Tracheal epithelial cell (primary cell): ENCODE data around the gene SLC38A5. TPM values are rescaled to one million over a fixed set of nuclear protein-coding genes. Genes with fewer than 3 reads are reported as not detected.

ENCODE experiments used
- total RNA-seq: library from RNA; depleted of rRNA; stranded (reverse); fragments of >200 nt; gene quantifications from 2 replicates; pipeline ENCODE4 v1.2.1, GENCODE V29; 2014

The SLC38A5 gene
- 208 and 301 TPM in 2 replicates for total RNA-seq

DNA sequence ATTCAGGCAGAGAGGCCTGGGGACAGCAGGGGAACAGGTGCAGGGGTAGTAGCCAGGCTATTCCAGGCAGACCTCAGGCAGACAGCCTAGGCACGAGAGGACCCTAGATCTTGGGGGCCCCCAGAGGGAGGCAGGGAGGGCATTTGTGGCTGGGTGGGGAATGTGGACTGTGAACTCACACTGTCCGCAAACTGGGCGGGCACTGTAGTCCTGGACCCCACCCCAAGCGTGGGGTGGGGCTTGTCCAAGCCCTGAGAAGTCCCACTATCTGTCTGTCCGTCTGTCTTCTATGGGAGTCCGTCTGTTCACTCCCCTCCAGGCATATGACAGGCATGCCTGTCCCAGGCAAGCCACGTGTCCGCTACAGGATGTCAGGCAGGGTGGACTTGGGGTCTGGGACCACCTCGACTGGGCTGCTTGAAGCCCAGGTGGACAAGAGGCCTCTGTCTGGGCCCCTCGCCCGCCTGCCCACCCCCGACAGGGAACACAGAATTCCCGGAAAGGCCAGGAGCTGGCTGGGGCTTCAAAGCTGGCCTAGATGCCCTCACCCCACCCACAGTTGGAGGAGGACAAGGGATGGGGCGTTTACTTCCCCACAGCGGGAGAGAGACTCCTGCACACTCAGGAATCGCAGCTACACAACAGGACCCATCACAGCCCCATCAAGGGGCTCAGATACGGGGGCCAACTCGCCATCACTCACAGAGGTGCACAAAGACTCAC is at the start of gene SLC38A5:
Gene SLC38A5, minus strand, starts transcription at position 151 of the 723 bp plus-strand sequence. CDS start 2,336 bp downstream, outside the sequence.

DNA sequence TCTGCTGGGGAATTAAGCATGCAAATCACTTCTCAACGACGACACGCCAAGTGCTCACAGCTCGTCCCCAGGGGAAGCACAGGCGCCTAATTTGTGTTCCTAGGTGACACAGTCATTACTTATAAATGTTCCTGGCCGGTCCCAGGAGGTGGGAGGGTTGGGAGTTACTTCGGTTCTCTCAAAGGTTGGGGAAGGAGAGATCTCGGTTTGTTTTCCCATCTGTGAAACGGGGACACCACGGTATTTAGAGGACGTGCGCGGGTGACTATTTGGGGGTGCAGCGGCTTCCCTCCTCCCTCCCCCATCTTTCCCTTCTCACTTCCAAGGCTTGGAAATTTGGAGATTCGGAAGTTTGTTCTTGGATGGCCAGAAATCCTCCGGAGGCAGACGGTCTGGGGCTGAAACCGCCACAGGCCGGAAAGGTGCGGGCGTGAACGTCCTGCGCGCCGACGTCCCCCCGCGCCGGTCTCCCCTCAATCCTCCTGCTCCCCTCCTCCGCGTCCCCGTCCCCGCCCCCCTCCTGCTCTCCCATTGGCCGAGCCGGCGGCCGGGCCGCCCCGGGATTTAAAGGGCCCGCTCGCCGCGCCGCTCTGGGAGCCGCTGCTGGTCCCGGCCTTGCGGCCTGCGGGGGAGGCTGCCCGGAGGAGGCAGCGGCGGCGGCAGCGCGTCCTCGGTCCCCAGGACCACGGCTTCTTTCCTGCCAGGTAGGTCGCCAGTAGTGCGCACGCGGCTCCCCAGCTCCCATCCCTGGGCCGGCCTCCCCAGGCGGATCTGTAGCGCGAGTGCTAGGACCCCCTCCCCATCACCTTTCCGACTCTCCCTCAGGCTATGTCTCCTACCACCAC is 38.6 kb upstream of the SLC38A5 start, which contains the start of gene PORCN:
Gene PORCN, plus strand, starts transcription at position 593 of the 845 bp plus-strand sequence. CDS start 829 bp downstream, outside the sequence.

GRCh38 chrX:48475774-48476577 is 5.9 kb upstream of the SLC38A5 start, which contains the start of gene FTSJ1:
Gene FTSJ1 (plus strand): TSS chrX:48476199. CDS start chrX:48478048, 1,849 bp downstream.

GRCh38 chrX:48411860-48412259 is 58.2 kb downstream of the SLC38A5 start, which contains the start of gene SSX4B:
Gene SSX4B (minus strand): TSS chrX:48411960. CDS start chrX:48411372, 588 bp downstream.

Other genes starting within 250 kb of the SLC38A5 start
- gene SSX1, start 214.9 kb downstream of the SLC38A5 start, total RNA-seq = not detected in 2 replicates
- not detected in 2 replicates for gene SSX3, start 113.6 kb downstream of the SLC38A5 start, total RNA-seq
- not detected in 2 replicates for gene SSX4, start 86.7 kb downstream of the SLC38A5 start, total RNA-seq
- gene SSX4B, start 58.3 kb downstream of the SLC38A5 start, total RNA-seq = not detected in 2 replicates
- gene FTSJ1, start 5.9 kb upstream of the SLC38A5 start, total RNA-seq = 147 and 163 TPM in 2 replicates
- 44.3 and 49.6 TPM in 2 replicates for gene PORCN, start 38.7 kb upstream of the SLC38A5 start, total RNA-seq
- gene EBP, start 51.5 kb upstream of the SLC38A5 start, total RNA-seq = 219 and 232 TPM in 2 replicates
- gene TBC1D25, start 69.5 kb upstream of the SLC38A5 start, total RNA-seq = 3.2 and 5.5 TPM in 2 replicates
- 88.0 and 97.1 TPM in 2 replicates for gene RBM3, start 104.2 kb upstream of the SLC38A5 start, total RNA-seq
- gene WDR13, start 127.2 kb upstream of the SLC38A5 start, total RNA-seq = 127 and 187 TPM in 2 replicates
- gene WAS, start 213.5 kb upstream of the SLC38A5 start, total RNA-seq = not detected in 2 replicates
- gene SUV39H1, start 226.5 kb upstream of the SLC38A5 start, total RNA-seq = 0.64 and 1.9 TPM in 2 replicates